SK-N-SH (cell line): Measurements from ENCODE around the gene ELMO3. TPM values are rescaled to one million over a fixed set of nuclear protein-coding genes. Genes with fewer than 3 reads are reported as not detected.

Source experiments
- CTCF ChIA-PET: fragments of 300-600, 350-600 bp; formaldehyde crosslinking; extraction: SDS; loops from one replicate; lab custom pipeline; 2021; lab: Yijun Ruan, JAX
- POLR2A ChIA-PET: fragments of 350-600 bp; sonication (Branson Sonifier 250); formaldehyde crosslinking; extraction: SDS; loops from one replicate; lab custom pipeline; 2020; ENCODE audit warnings: antibody characterized with exemption, inconsistent platforms; lab: Yijun Ruan, JAX
- DNase-seq: peaks from one replicate; pipeline ENCODE4 v3.0.0; 2012
- H2AFZ ChIP-seq: fragments of 200-600 bp; sonication (generic); 2 replicates; pipeline ENCODE4 v1.8.1; 2016; ENCODE audit warnings: antibody characterized with exemption, mild to moderate bottlenecking, low read depth
- H3F3A ChIP-seq: fragments of 200-600 bp; sonication (generic); replicated peaks from 2 replicates; pipeline ENCODE3; 2016; ENCODE audit warnings: antibody characterized with exemption, mild to moderate bottlenecking; ENCODE audit not compliant: insufficient read depth
- H3K27ac ChIP-seq, 2 experiments: fragments of 200-500 bp in 1 of 2; fragments of 200-600 bp in 1 of 2; sonication (Bioruptor generic) in 1 of 2; sonication (generic), shearing (Covaris generic) in 1 of 2; 2 replicates each; pipeline versions ENCODE4 v1.5.1 to v1.6.1; 2014 to 2016; ENCODE audit warnings: low read depth in 2 of 2, inconsistent platforms in 1 of 2, low read length in 1 of 2, mild to moderate bottlenecking in 1 of 2, mixed read lengths in 1 of 2
- H3K27me3 ChIP-seq: fragments of 200-600 bp; sonication (generic), shearing (Covaris generic); 2 replicates; pipeline ENCODE4 v1.6.1; 2016; ENCODE audit warnings: mixed run types; ENCODE audit not compliant: insufficient read depth
- H3K36me3 ChIP-seq, 2 experiments: fragments of 200-500 bp in 1 of 2; fragments of 200-600 bp in 1 of 2; sonication (Bioruptor generic) in 1 of 2; sonication (generic) in 1 of 2; replicated peaks in 1 of 2; 2 replicates each; pipeline versions ENCODE3 to v1.5.1; 2014 to 2016; ENCODE audit warnings: low read length in 1 of 2, mild to moderate bottlenecking in 1 of 2; ENCODE audit not compliant: insufficient read depth in 2 of 2, control insufficient read depth in 1 of 2
- H3K4me1 ChIP-seq, 2 experiments: fragments of 200-500 bp in 1 of 2; fragments of 200-600 bp in 1 of 2; sonication (Bioruptor generic) in 1 of 2; sonication (generic), shearing (Covaris generic) in 1 of 2; 2 replicates each; pipeline versions ENCODE4 v1.5.1 to v1.6.1; 2014 to 2016; ENCODE audit warnings: low read depth in 1 of 2, low read length in 1 of 2, mixed run types in 1 of 2; ENCODE audit not compliant: insufficient read depth in 2 of 2, control insufficient read depth in 1 of 2
- H3K4me2 ChIP-seq: fragments of 200-600 bp; sonication (generic), shearing (Covaris generic); 2 replicates; pipeline ENCODE4 v1.6.1; 2017; ENCODE audit warnings: mixed run types
- H3K4me3 ChIP-seq, 2 experiments: fragments of 200-500 bp in 1 of 2; fragments of 200-600 bp in 1 of 2; sonication (Bioruptor generic) in 1 of 2; sonication (generic), shearing (Covaris generic) in 1 of 2; 2 replicates each; pipeline versions ENCODE4 v1.5.1 to v1.8.1; 2014 to 2016; ENCODE audit warnings: low read depth in 2 of 2, inconsistent platforms in 1 of 2, low read length in 1 of 2, mild to moderate bottlenecking in 1 of 2, mixed read lengths in 1 of 2, moderate library complexity in 1 of 2
- H3K79me2 ChIP-seq: fragments of 200-600 bp; sonication (generic); 2 replicates; pipeline ENCODE4 v1.8.1; 2017; ENCODE audit warnings: mild to moderate bottlenecking; ENCODE audit not compliant: insufficient read depth
- H3K9ac ChIP-seq: fragments of 200-600 bp; sonication (generic); 2 replicates; pipeline ENCODE4 v1.6.1; 2017; ENCODE audit warnings: mixed run types
- H3K9me2 ChIP-seq: fragments of 200-600 bp; sonication (generic); 2 replicates; pipeline ENCODE4 v1.6.1; 2017; ENCODE audit warnings: mixed run types
- H3K9me3 ChIP-seq: fragments of 200-600 bp; sonication (generic); 2 replicates; pipeline ENCODE4 v1.6.1; 2017; ENCODE audit warnings: mixed run types, mild to moderate bottlenecking, moderate library complexity
- H4K20me1 ChIP-seq: fragments of 200-600 bp; sonication (generic); 2 replicates; pipeline ENCODE4 v1.6.1; 2017; ENCODE audit warnings: mild to moderate bottlenecking, mixed run types; ENCODE audit not compliant: insufficient read depth
- ELF1 ChIP-seq: IDR thresholded peaks from 2 replicates; pipeline ENCODE4 v1.4.0; 2012
- EP300 ChIP-seq, 2 experiments: IDR thresholded peaks; 2 replicates each; pipeline versions ENCODE4 v1.4.0 to v1.6.1; 2012; ENCODE audit warnings: borderline replicate concordance in 1 of 2, low read depth in 1 of 2, low read length in 1 of 2
- EZH2phosphoT487 ChIP-seq: fragments of 200-600 bp; sonication (generic); IDR thresholded peaks from 2 replicates; pipeline ENCODE4 v1.6.1; 2017; ENCODE audit warnings: low read depth, mixed run types, mild to moderate bottlenecking, antibody characterized with exemption, moderate library complexity, borderline replicate concordance
- FOXJ3 ChIP-seq: sonication (generic); formaldehyde crosslinking; IDR thresholded peaks from 2 replicates; pipeline ENCODE4 v1.5.1; 2020; ENCODE audit warnings: mild to moderate bottlenecking, missing genetic modification reagents
- GABPA ChIP-seq: IDR thresholded peaks from 2 replicates; pipeline ENCODE4 v1.4.0; 2012; ENCODE audit warnings: low read depth, mild to moderate bottlenecking
- IRF3 ChIP-seq: fragments of 150-350 bp; IDR thresholded peaks from 2 replicates; pipeline ENCODE4 v1.6.1; 2016; ENCODE audit warnings: mild to moderate bottlenecking, low read depth, low read length
- MXI1 ChIP-seq: IDR thresholded peaks from 2 replicates; pipeline ENCODE4 v1.6.1; 2012; ENCODE audit warnings: mild to moderate bottlenecking, low read depth, low read length, improper control_type of control experiment
- NRF1 ChIP-seq: IDR thresholded peaks from 2 replicates; pipeline ENCODE4 v1.6.1; 2012; ENCODE audit warnings: low read depth, mild to moderate bottlenecking, low read length
- REST ChIP-seq: IDR thresholded peaks from 2 replicates; pipeline ENCODE4 v1.6.1; 2012; ENCODE audit warnings: mild to moderate bottlenecking, low read depth, low read length, moderate library complexity
- YY1 ChIP-seq: IDR thresholded peaks from 2 replicates; pipeline ENCODE4 v1.4.0; 2012; ENCODE audit warnings: low read depth, mild to moderate bottlenecking
- WGBS: methylation state at CpG from one replicate; pipeline ENCODE4 v1.1.6; 2017; ENCODE audit warnings: low lambda C conversion rate; 5-methylcytosine and 5-hydroxymethylcytosine counted together
- polyA plus RNA-seq, 3 experiments: library from polyadenylated mRNA; depleted of rRNA; stranded (reverse); fragments of >200 nt; gene quantifications; 2 replicates each; pipeline ENCODE4 v1.2.3, GENCODE V29; 2012
- TF ChIP-seq, protein P1 (sequence below): IDR thresholded peaks from 2 replicates; pipeline ENCODE4 v1.4.0; 2012; ENCODE audit warnings: low read depth
- TF ChIP-seq, protein P2 (sequence below): fragments of 150-350 bp; IDR thresholded peaks from 2 replicates; pipeline ENCODE4 v1.6.1; 2017; ENCODE audit warnings: antibody characterized with exemption, low read length, low read depth, borderline replicate concordance

ELMO3 gene
- polyA plus RNA-seq, 1 of the 3 experiments (the other 2 are of a cell fraction): 2.3 TPM

DNA sequence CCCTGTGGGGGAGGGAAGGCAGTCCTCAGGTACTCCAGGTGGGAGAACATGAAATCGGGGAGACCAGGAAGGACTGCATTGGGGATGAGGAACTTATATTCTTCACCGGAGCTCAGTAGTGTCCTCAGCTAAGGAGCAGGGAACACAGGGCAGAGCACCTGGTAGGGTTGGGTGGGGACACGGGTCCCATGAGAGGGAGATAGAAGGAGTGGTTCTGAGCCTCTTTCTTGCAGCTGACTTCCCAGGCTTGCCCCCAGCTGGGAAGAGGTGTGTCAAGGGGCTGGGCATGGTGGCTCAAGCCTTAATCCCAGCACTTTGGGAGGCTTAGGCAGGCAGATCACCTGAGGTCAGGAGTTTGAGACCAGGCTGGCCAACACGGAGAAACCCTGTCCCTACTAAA, 46.3 kb downstream of the ELMO3 start:
- peak overlapping the region; percentile 98 for H3K4me2 ChIP-seq
- no peaks in the 10 kb centered on the region for H3K9me3 ChIP-seq
- TF ChIP-seq IRF3 (no peak), EZH2phosphoT487 (no peak), FOXJ3 (CRISPR knock-in tag) (no peak), REST (no peak), YY1 (no peak), NRF1 (no peak), ELF1 (no peak), MXI1 (no peak), GABPA (no peak), EP300 (IDR thresholded peaks at IDR 0.05; ENCODE audit: borderline replicate concordance in 1 of 2, low read depth in 1 of 2, low read length in 1 of 2) (no peak)
- TF ChIP-seq, protein P1, sequence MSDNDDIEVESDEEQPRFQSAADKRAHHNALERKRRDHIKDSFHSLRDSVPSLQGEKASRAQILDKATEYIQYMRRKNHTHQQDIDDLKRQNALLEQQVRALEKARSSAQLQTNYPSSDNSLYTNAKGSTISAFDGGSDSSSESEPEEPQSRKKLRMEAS: no peak
- TF ChIP-seq, protein P2, sequence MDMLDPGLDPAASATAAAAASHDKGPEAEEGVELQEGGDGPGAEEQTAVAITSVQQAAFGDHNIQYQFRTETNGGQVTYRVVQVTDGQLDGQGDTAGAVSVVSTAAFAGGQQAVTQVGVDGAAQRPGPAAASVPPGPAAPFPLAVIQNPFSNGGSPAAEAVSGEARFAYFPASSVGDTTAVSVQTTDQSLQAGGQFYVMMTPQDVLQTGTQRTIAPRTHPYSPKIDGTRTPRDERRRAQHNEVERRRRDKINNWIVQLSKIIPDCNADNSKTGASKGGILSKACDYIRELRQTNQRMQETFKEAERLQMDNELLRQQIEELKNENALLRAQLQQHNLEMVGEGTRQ: no peak
- peaks cover 55% of the 10 kb centered on the region for H3K79me2 ChIP-seq
- H2AFZ ChIP-seq: no peak overlapping the region
- DNase-seq: no peak
- peaks cover 47% of the 10 kb centered on the region for H3F3A ChIP-seq
- ChIA-PET CTCF (interaction anchor here (1.1 to 4.5 kb wide), 4 partner anchors 33 to 291 kb away, joined by 3 to 21 read pairs (median 4); partner anchors contain the start of gene PLEKHG4), POLR2A (interaction anchor here (4.0 kb wide), 1 partner anchor 19 kb away, joined by 14 read pairs; the partner anchor contains the start of gene TMEM208)
- H3K4me3 ChIP-seq: peak overlapping the region in 1 of 2 experiments; percentile 92; a peak in 2 of 4 replicates
- H3K27ac ChIP-seq: peak overlapping the region; percentile 61 to 96
- H4K20me1 ChIP-seq: no peaks in the 10 kb centered on the region
- no peaks in the 10 kb centered on the region for H3K27me3 ChIP-seq
- 87% methylated on average over 4 of the region's 4 CpGs for WGBS
- H3K9me2 ChIP-seq: no peaks in the 10 kb centered on the region
- H3K9ac ChIP-seq: peak overlapping the region; percentile 88; the same call in 1 of the 2 replicates
- H3K36me3 ChIP-seq: peaks cover 0 to 5% of the 10 kb centered on the region in 2 experiments
- peaks cover 52 to 64% of the 10 kb centered on the region in 2 experiments for H3K4me1 ChIP-seq
